GM20000 (cell line): Measurements from ENCODE around the gene SPACA6.
A peak's percentile ranks its signal among the peaks of the same experiment; 100 is the strongest.

Experiments used
- DNase-seq: peaks from one replicate; pipeline ENCODE4 v3.0.0; 2012; ENCODE audit warnings: low spot score
- CTCF ChIP-seq: IDR thresholded peaks from 2 replicates; pipeline ENCODE4 v1.5.1; 2012; ENCODE audit warnings: mild to moderate bottlenecking, control low read depth; ENCODE audit errors: extremely low read depth, missing control alignments

Gene SPACA6

GRCh38 chr19:51706885-51707284 is 13.8 kb downstream of the SPACA6 start:
- TF ChIP-seq CTCF, result no peak
- DNase-seq, result no peak

GRCh38 chr19:51708811-51709210 is 15.7 kb downstream of the SPACA6 start:
- no peak for DNase-seq
- no peak for TF ChIP-seq CTCF

- no peak for TF ChIP-seq CTCF
- DNase-seq, result no peak
Measured at GRCh38 chr19:51709575-51709974, 16.4 kb downstream of the SPACA6 start.

- DNase-seq, result no peak
- TF ChIP-seq CTCF, result no peak
Measured at GRCh38 chr19:51710163-51710562, 17.0 kb downstream of the SPACA6 start.

- DNase-seq, result no peak
Measured at GRCh38 chr19:51711702-51712101, 18.6 kb downstream of the SPACA6 start.

GRCh38 chr19:51712461-51713081 is 19.4 kb downstream of the SPACA6 start:
- peak; percentile 20 for TF ChIP-seq CTCF
- peak; percentile 67 for DNase-seq

More at GRCh38 chr19:51711702-51712101, 18.6 kb downstream of the SPACA6 start:
- TF ChIP-seq CTCF, result no peak

- no peak for DNase-seq
- TF ChIP-seq CTCF, result no peak
Measured at GRCh38 chr19:51713319-51714285, 20.5 kb downstream of the SPACA6 start.
